MM.1S (cell line): ENCODE measurements around the gene PLA2G4E.

Source experiments
- DNase-seq: peaks from one replicate; pipeline ENCODE4 v3.0.0-alpha.2; 2015
- H2AFZ ChIP-seq: fragments of 300-600 bp; sonication (generic); 2 replicates; pipeline ENCODE4 v1.6.0; 2016; ENCODE audit warnings: antibody characterized with exemption, low read length
- H3F3A ChIP-seq: fragments of 300-600 bp; sonication (generic); 2 replicates; pipeline ENCODE4 v1.6.1; 2016; ENCODE audit warnings: mild to moderate bottlenecking, antibody characterized with exemption, low read length, moderate library complexity, mixed read lengths; ENCODE audit not compliant: insufficient read depth
- H3K27ac ChIP-seq: fragments of 300-600 bp; sonication (generic); 2 replicates; pipeline ENCODE4 v1.5.1; 2016; ENCODE audit warnings: mild to moderate bottlenecking, low read length
- H3K27me3 ChIP-seq: fragments of 300-600 bp; sonication (generic); replicated peaks from 2 replicates; pipeline ENCODE4 v1.6.0; 2016; ENCODE audit warnings: low read length; ENCODE audit not compliant: insufficient read depth
- H3K36me3 ChIP-seq: fragments of 300-600 bp; sonication (generic); replicated peaks from 2 replicates; pipeline ENCODE4 v1.6.1; 2016; ENCODE audit warnings: mild to moderate bottlenecking, low read length, mixed read lengths; ENCODE audit not compliant: insufficient read depth
- H3K4me1 ChIP-seq: fragments of 300-600 bp; sonication (generic); 2 replicates; pipeline ENCODE4 v1.6.1; 2016; ENCODE audit warnings: low read length, mixed read lengths
- H3K4me2 ChIP-seq: fragments of 300-600 bp; sonication (generic); 2 replicates; pipeline ENCODE4 v1.6.0; 2016; ENCODE audit warnings: low read depth, low read length
- H3K4me3 ChIP-seq: fragments of 300-600 bp; sonication (generic); 2 replicates; pipeline ENCODE4 v1.5.1; 2016; ENCODE audit warnings: low read length, mixed read lengths
- H3K79me2 ChIP-seq: fragments of 300-600 bp; sonication (generic); 2 replicates; pipeline ENCODE4 v1.6.1; 2016; ENCODE audit warnings: mixed run types, low read length, mixed read lengths
- H3K9ac ChIP-seq: fragments of 300-600 bp; sonication (generic); 2 replicates; pipeline ENCODE4 v1.6.1; 2016; ENCODE audit warnings: low read length, mixed read lengths
- H3K9me2 ChIP-seq: fragments of 300-600 bp; sonication (generic); replicated peaks from 2 replicates; pipeline ENCODE4 v1.6.1; 2016; ENCODE audit warnings: mild to moderate bottlenecking, low read length, mixed read lengths; ENCODE audit not compliant: insufficient read depth
- H3K9me3 ChIP-seq: fragments of 300-600 bp; sonication (generic); replicated peaks from 2 replicates; pipeline ENCODE4 v1.6.1; 2016; ENCODE audit warnings: mild to moderate bottlenecking, low read length, mixed read lengths; ENCODE audit not compliant: insufficient read depth
- H4K20me1 ChIP-seq: fragments of 300-600 bp; sonication (generic); 2 replicates; pipeline ENCODE4 v1.6.1; 2016; ENCODE audit warnings: mild to moderate bottlenecking, low read length, moderate library complexity, mixed read lengths; ENCODE audit not compliant: insufficient read depth
- CTCF ChIP-seq: fragments of 300-600 bp; sonication (generic); IDR thresholded peaks from 2 replicates; pipeline ENCODE4 v1.5.1; 2016; ENCODE audit warnings: antibody characterized with exemption, low read length, mixed read lengths
- EZH2 ChIP-seq: fragments of 300-600 bp; sonication (generic); optimal IDR thresholded peaks from 2 replicates; pipeline ENCODE3; 2017; ENCODE audit warnings: low read depth, mild to moderate bottlenecking, antibody characterized with exemption, low read length, mixed read lengths
- EZH2phosphoT487 ChIP-seq: fragments of 300-600 bp; sonication (generic); IDR thresholded peaks from 2 replicates; pipeline ENCODE4 v1.6.1; 2018; ENCODE audit warnings: antibody characterized with exemption, low read length

The PLA2G4E gene

GRCh38 chr15:41988896-41989572, 31.8 kb downstream of the PLA2G4E start:
- H3K4me2 ChIP-seq, result no peak overlapping the region
- TF ChIP-seq EZH2phosphoT487, result no peak
- no peak for TF ChIP-seq CTCF
- TF ChIP-seq EZH2, result no peak
- H3K4me3 ChIP-seq, result no peak overlapping the region
- no peaks in the 10 kb centered on the region for H4K20me1 ChIP-seq
- no peaks in the 10 kb centered on the region for H3F3A ChIP-seq
- no peaks in the 10 kb centered on the region for H3K9me3 ChIP-seq
- no peaks in the 10 kb centered on the region for H3K36me3 ChIP-seq
- no peaks in the 10 kb centered on the region for H3K4me1 ChIP-seq
- no peaks in the 10 kb centered on the region for H3K9me2 ChIP-seq
- H3K27ac ChIP-seq, result no peak overlapping the region
- no peak for DNase-seq
- H2AFZ ChIP-seq, result no peak overlapping the region
- no peaks in the 10 kb centered on the region for H3K79me2 ChIP-seq
- H3K27me3 ChIP-seq, result no peaks in the 10 kb centered on the region
- H3K9ac ChIP-seq, result no peak overlapping the region

- no peaks in the 10 kb centered on the region for H3K27me3 ChIP-seq
- no peaks in the 10 kb centered on the region for H3K9me3 ChIP-seq
- H2AFZ ChIP-seq, result no peak overlapping the region
- DNase-seq, result no peak
- no peaks in the 10 kb centered on the region for H3K4me1 ChIP-seq
- no peaks in the 10 kb centered on the region for H3K36me3 ChIP-seq
- no peaks in the 10 kb centered on the region for H3K9me2 ChIP-seq
- H3K4me2 ChIP-seq, result no peak overlapping the region
- H3K79me2 ChIP-seq, result no peaks in the 10 kb centered on the region
- no peak overlapping the region for H3K27ac ChIP-seq
- no peak overlapping the region for H3K9ac ChIP-seq
- H4K20me1 ChIP-seq, result no peaks in the 10 kb centered on the region
- H3K4me3 ChIP-seq, result no peak overlapping the region
- H3F3A ChIP-seq, result no peaks in the 10 kb centered on the region
- TF ChIP-seq EZH2 (no peak), EZH2phosphoT487 (no peak), CTCF (no peak)
These were observed 32.9 kb downstream of the PLA2G4E start for GRCh38 chr15:41987925-41988275.

GRCh38 chr15:41987246-41987924, 33.5 kb downstream of the PLA2G4E start:
- DNase-seq, result no peak
- no peaks in the 10 kb centered on the region for H4K20me1 ChIP-seq
- no peak overlapping the region for H3K4me3 ChIP-seq
- no peaks in the 10 kb centered on the region for H3K36me3 ChIP-seq
- no peak overlapping the region for H2AFZ ChIP-seq
- no peaks in the 10 kb centered on the region for H3F3A ChIP-seq
- H3K9me2 ChIP-seq, result no peaks in the 10 kb centered on the region
- H3K27ac ChIP-seq, result no peak overlapping the region
- no peaks in the 10 kb centered on the region for H3K9me3 ChIP-seq
- no peak overlapping the region for H3K4me2 ChIP-seq
- TF ChIP-seq CTCF (no peak), EZH2phosphoT487 (no peak), EZH2 (no peak)
- H3K4me1 ChIP-seq, result no peaks in the 10 kb centered on the region
- H3K27me3 ChIP-seq, result no peaks in the 10 kb centered on the region
- no peaks in the 10 kb centered on the region for H3K79me2 ChIP-seq
- H3K9ac ChIP-seq, result no peak overlapping the region
